Liver (tissue), 9 donors: ENCODE measurements around the gene SLC28A3. TPM values are rescaled to one million over a fixed set of nuclear protein-coding genes. Genes with fewer than 3 reads are reported as not detected.

Experiments used
- DNase-seq: peaks from one replicate; pipeline ENCODE4 v3.0.0-alpha.2; 2017; ENCODE audit warnings: low spot score
- H3K27ac ChIP-seq, 2 donors: one replicate each; pipeline ENCODE4 v1.7.0; 2013; ENCODE audit warnings: inconsistent platforms in 2 of 2, low read length in 2 of 2, control low read depth in 1 of 2, low read depth in 1 of 2, mild to moderate bottlenecking in 1 of 2
- H3K27me3 ChIP-seq, 4 donors: one replicate each; pipeline versions ENCODE4 v1.6.1 to v1.7.0; 2013; ENCODE audit warnings: low read length in 3 of 4, inconsistent platforms in 1 of 4, mild to moderate bottlenecking in 1 of 4, moderate library complexity in 1 of 4; ENCODE audit not compliant: control insufficient read depth in 4 of 4, insufficient read depth in 4 of 4
- H3K36me3 ChIP-seq, 4 donors: one replicate each; pipeline versions ENCODE4 v1.6.1 to v1.7.0; 2013; ENCODE audit warnings: low read length in 3 of 4, mild to moderate bottlenecking in 3 of 4, low read depth in 1 of 4, moderate library complexity in 1 of 4; ENCODE audit not compliant: control insufficient read depth in 4 of 4, insufficient read depth in 3 of 4
- H3K4me1 ChIP-seq, 4 donors: one replicate each; pipeline versions ENCODE4 v1.6.1 to v1.7.0; 2013; ENCODE audit warnings: low read length in 3 of 4, mild to moderate bottlenecking in 3 of 4, moderate library complexity in 1 of 4; ENCODE audit not compliant: control insufficient read depth in 4 of 4, insufficient read depth in 4 of 4
- H3K4me3 ChIP-seq, 3 donors: one replicate each; pipeline versions ENCODE4 v1.6.1 to v1.7.0; 2013; ENCODE audit warnings: low read length in 3 of 3, control low read depth in 1 of 3, low read depth in 1 of 3, mild to moderate bottlenecking in 1 of 3
- H3K9ac ChIP-seq, 2 donors: one replicate each; pipeline ENCODE4 v1.7.0; 2013; ENCODE audit warnings: low read length in 2 of 2, mild to moderate bottlenecking in 2 of 2, moderate library complexity in 2 of 2, control low read depth in 1 of 2, low read depth in 1 of 2
- H3K9me3 ChIP-seq, 4 donors: one replicate each; pipeline versions ENCODE4 v1.6.1 to v1.7.0; 2013; ENCODE audit warnings: low read length in 3 of 4; ENCODE audit not compliant: control insufficient read depth in 4 of 4
- EGR1 ChIP-seq, 2 donors: IDR thresholded peaks; 2 replicates each; pipeline ENCODE4 v1.6.1; 2016 to 2018; ENCODE audit warnings: antibody characterized with exemption in 2 of 2, low read depth in 2 of 2
- FOXA2 ChIP-seq: IDR thresholded peaks from 2 replicates; pipeline ENCODE4 v1.6.1; 2016; ENCODE audit warnings: antibody characterized with exemption
- GABPA ChIP-seq, 2 donors: IDR thresholded peaks in 1 of 2; conservative IDR thresholded peaks in 1 of 2; 2 replicates each; pipeline ENCODE4 v1.6.1; 2016; ENCODE audit warnings: antibody characterized with exemption in 2 of 2, mild to moderate bottlenecking in 1 of 2, moderate library complexity in 1 of 2
- HNF4A ChIP-seq, 2 donors: conservative IDR thresholded peaks; 2 replicates each; pipeline ENCODE4 v1.6.1; 2016; ENCODE audit warnings: antibody characterized with exemption in 2 of 2, mild to moderate bottlenecking in 2 of 2
- JUND ChIP-seq, 2 donors: IDR thresholded peaks; 2 replicates each; pipeline ENCODE4 v1.6.1; 2016; ENCODE audit warnings: antibody characterized with exemption in 2 of 2
- NR2F2 ChIP-seq: IDR thresholded peaks from 2 replicates; pipeline ENCODE4 v1.6.1; 2016; ENCODE audit warnings: antibody characterized with exemption
- RAD21 ChIP-seq, 2 donors: IDR thresholded peaks; 2 replicates each; pipeline ENCODE4 v1.6.1; 2016; ENCODE audit warnings: antibody characterized with exemption in 2 of 2, mild to moderate bottlenecking in 2 of 2
- RXRA ChIP-seq, 2 donors: IDR thresholded peaks; 2 replicates each; pipeline ENCODE4 v1.6.1; 2017 to 2018; ENCODE audit warnings: antibody characterized with exemption in 2 of 2, mild to moderate bottlenecking in 1 of 2
- SP1 ChIP-seq: IDR thresholded peaks from 2 replicates; pipeline ENCODE4 v1.6.1; 2018; ENCODE audit warnings: antibody characterized with exemption, mild to moderate bottlenecking
- TAF1 ChIP-seq: conservative IDR thresholded peaks from 2 replicates; pipeline ENCODE4 v1.6.1; 2016; ENCODE audit warnings: antibody characterized with exemption, mild to moderate bottlenecking
- WGBS: extraction: QIAGEN DNeasy Blood & Tissue Kit; methylation state at CpG from one replicate; pipeline ENCODE4 v1.1.7; 2013; 5-methylcytosine and 5-hydroxymethylcytosine counted together
- polyA plus RNA-seq, 2 donors: library from polyadenylated mRNA; stranded (reverse) in 1 of 2; unstranded in 1 of 2; fragments of 200-250 nt in 1 of 2; fragments of >200 nt in 1 of 2; fragmentation: Nextera tagmentation in 1 of 2; extraction: Ambion mirVana in 1 of 2; gene quantifications; one replicate each; pipeline versions ENCODE4 v1.2.1 to v1.2.3, GENCODE V29; 2013 to 2015
- total RNA-seq, 2 donors: library from RNA; depleted of rRNA; stranded (reverse); fragments of >200 nt; gene quantifications; one replicate each; pipeline ENCODE4 v1.2.3, GENCODE V29; 2014
- TF ChIP-seq, protein P1 (sequence below): IDR thresholded peaks from 2 replicates; pipeline ENCODE4 v1.6.1; 2016; ENCODE audit warnings: antibody characterized with exemption
- TF ChIP-seq, protein P2 (sequence below): fragments of 150-350 bp; IDR thresholded peaks from 2 replicates; pipeline ENCODE4 v1.5.1; 2017; ENCODE audit warnings: improper control_type of control experiment, low read depth, low read length; ENCODE audit not compliant: missing input control
- TF ChIP-seq, protein P3 (sequence below): IDR thresholded peaks from 2 replicates; pipeline ENCODE4 v1.6.1; 2016; ENCODE audit warnings: antibody characterized with exemption
- TF ChIP-seq, protein P4 (sequence below): IDR thresholded peaks from 2 replicates; pipeline ENCODE4 v1.6.1; 2016; ENCODE audit warnings: antibody characterized with exemption, mild to moderate bottlenecking
- donor health status: healthy.
- donor health status: healthy.
- donor health status: healthy.
- donor health status: healthy.
- donor health status: healthy.

The SLC28A3 gene
- total and polyA plus RNA-seq, 4 donors: 0.07 to 1.3 (median 0.28) TPM

GRCh38 chr9:84258371-84258770, 82.2 kb downstream of the SLC28A3 start:
- Histone ChIP-seq H3K27ac (no peak overlapping the region), H3K36me3 (no peaks in the 10 kb centered on the region), H3K9ac (no peak overlapping the region), H3K27me3 (peaks cover 0 to 2% (median 0%) of the 10 kb centered on the region in 4 donors), H3K4me1 (no peaks in the 10 kb centered on the region), H3K9me3 (no peaks in the 10 kb centered on the region), H3K4me3 (no peak overlapping the region)
- no peak for DNase-seq
- 57% methylated on average over 9 of the region's 9 CpGs for WGBS
- TF ChIP-seq, protein P1, sequence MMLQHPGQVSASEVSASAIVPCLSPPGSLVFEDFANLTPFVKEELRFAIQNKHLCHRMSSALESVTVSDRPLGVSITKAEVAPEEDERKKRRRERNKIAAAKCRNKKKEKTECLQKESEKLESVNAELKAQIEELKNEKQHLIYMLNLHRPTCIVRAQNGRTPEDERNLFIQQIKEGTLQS: no peak
- TF ChIP-seq SP1: no peak

GRCh38 chr9:84255696-84256095, 84.9 kb downstream of the SLC28A3 start:
- no peaks in the 10 kb centered on the region for H3K9me3 ChIP-seq
- no peak for DNase-seq
- no peaks in the 10 kb centered on the region for H3K36me3 ChIP-seq
- 38% methylated on average over 4 of the region's 4 CpGs for WGBS
- H3K4me1 ChIP-seq: no peaks in the 10 kb centered on the region
- H3K9ac ChIP-seq: no peak overlapping the region
- no peak overlapping the region for H3K27ac ChIP-seq
- TF ChIP-seq HNF4A (conservative IDR thresholded peaks at IDR 0.05) (no peak), RAD21 (IDR thresholded peaks at IDR 0.05) (no peak), NR2F2 (no peak), EGR1 (IDR thresholded peaks at IDR 0.05; ENCODE audit: low read depth in 2 of 2) (no peak), TAF1 (no peak)
- TF ChIP-seq, protein P2, sequence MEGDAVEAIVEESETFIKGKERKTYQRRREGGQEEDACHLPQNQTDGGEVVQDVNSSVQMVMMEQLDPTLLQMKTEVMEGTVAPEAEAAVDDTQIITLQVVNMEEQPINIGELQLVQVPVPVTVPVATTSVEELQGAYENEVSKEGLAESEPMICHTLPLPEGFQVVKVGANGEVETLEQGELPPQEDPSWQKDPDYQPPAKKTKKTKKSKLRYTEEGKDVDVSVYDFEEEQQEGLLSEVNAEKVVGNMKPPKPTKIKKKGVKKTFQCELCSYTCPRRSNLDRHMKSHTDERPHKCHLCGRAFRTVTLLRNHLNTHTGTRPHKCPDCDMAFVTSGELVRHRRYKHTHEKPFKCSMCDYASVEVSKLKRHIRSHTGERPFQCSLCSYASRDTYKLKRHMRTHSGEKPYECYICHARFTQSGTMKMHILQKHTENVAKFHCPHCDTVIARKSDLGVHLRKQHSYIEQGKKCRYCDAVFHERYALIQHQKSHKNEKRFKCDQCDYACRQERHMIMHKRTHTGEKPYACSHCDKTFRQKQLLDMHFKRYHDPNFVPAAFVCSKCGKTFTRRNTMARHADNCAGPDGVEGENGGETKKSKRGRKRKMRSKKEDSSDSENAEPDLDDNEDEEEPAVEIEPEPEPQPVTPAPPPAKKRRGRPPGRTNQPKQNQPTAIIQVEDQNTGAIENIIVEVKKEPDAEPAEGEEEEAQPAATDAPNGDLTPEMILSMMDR: no peak
- H3K4me3 ChIP-seq: no peak overlapping the region
- no peaks in the 10 kb centered on the region for H3K27me3 ChIP-seq

- Histone ChIP-seq H3K4me3 (no peak overlapping the region), H3K36me3 (no peaks in the 10 kb centered on the region), H3K27me3 (no peaks in the 10 kb centered on the region), H3K27ac (no peak overlapping the region), H3K9ac (no peak overlapping the region), H3K4me1 (no peaks in the 10 kb centered on the region), H3K9me3 (no peaks in the 10 kb centered on the region)
- DNase-seq: no peak
- WGBS: 80% methylated on average over 6 of the region's 6 CpGs
- no peak for TF ChIP-seq TAF1
- no peak for TF ChIP-seq GABPA (IDR thresholded peaks at IDR 0.05 in 1 of 2, conservative IDR thresholded peaks at IDR 0.05 in 1 of 2)
- TF ChIP-seq, protein P1: no peak
- TF ChIP-seq JUND (IDR thresholded peaks at IDR 0.05): no peak
- TF ChIP-seq HNF4A (conservative IDR thresholded peaks at IDR 0.05): no peak
Measured at GRCh38 chr9:84254972-84255371, 85.6 kb downstream of the SLC28A3 start.

GRCh38 chr9:84251921-84252320, 88.6 kb downstream of the SLC28A3 start:
- 70% methylated on average over 7 of the region's 7 CpGs for WGBS
- H3K27ac ChIP-seq: no peak overlapping the region
- TF ChIP-seq SP1: no peak
- TF ChIP-seq, protein P1: no peak
- TF ChIP-seq, protein P3, sequence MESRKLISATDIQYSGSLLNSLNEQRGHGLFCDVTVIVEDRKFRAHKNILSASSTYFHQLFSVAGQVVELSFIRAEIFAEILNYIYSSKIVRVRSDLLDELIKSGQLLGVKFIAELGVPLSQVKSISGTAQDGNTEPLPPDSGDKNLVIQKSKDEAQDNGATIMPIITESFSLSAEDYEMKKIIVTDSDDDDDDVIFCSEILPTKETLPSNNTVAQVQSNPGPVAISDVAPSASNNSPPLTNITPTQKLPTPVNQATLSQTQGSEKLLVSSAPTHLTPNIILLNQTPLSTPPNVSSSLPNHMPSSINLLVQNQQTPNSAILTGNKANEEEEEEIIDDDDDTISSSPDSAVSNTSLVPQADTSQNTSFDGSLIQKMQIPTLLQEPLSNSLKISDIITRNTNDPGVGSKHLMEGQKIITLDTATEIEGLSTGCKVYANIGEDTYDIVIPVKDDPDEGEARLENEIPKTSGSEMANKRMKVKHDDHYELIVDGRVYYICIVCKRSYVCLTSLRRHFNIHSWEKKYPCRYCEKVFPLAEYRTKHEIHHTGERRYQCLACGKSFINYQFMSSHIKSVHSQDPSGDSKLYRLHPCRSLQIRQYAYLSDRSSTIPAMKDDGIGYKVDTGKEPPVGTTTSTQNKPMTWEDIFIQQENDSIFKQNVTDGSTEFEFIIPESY: no peak
- no peak for TF ChIP-seq RAD21 (IDR thresholded peaks at IDR 0.05)
- TF ChIP-seq RXRA (IDR thresholded peaks at IDR 0.05): no peak
- TF ChIP-seq HNF4A (conservative IDR thresholded peaks at IDR 0.05): no peak
- no peak for TF ChIP-seq FOXA2
- no peak for TF ChIP-seq TAF1
- TF ChIP-seq, protein P4, sequence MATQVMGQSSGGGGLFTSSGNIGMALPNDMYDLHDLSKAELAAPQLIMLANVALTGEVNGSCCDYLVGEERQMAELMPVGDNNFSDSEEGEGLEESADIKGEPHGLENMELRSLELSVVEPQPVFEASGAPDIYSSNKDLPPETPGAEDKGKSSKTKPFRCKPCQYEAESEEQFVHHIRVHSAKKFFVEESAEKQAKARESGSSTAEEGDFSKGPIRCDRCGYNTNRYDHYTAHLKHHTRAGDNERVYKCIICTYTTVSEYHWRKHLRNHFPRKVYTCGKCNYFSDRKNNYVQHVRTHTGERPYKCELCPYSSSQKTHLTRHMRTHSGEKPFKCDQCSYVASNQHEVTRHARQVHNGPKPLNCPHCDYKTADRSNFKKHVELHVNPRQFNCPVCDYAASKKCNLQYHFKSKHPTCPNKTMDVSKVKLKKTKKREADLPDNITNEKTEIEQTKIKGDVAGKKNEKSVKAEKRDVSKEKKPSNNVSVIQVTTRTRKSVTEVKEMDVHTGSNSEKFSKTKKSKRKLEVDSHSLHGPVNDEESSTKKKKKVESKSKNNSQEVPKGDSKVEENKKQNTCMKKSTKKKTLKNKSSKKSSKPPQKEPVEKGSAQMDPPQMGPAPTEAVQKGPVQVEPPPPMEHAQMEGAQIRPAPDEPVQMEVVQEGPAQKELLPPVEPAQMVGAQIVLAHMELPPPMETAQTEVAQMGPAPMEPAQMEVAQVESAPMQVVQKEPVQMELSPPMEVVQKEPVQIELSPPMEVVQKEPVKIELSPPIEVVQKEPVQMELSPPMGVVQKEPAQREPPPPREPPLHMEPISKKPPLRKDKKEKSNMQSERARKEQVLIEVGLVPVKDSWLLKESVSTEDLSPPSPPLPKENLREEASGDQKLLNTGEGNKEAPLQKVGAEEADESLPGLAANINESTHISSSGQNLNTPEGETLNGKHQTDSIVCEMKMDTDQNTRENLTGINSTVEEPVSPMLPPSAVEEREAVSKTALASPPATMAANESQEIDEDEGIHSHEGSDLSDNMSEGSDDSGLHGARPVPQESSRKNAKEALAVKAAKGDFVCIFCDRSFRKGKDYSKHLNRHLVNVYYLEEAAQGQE: no peak

More at GRCh38 chr9:84251921-84252320, 88.6 kb downstream of the SLC28A3 start:
- H3K9me3 ChIP-seq: no peaks in the 10 kb centered on the region
- no peaks in the 10 kb centered on the region for H3K27me3 ChIP-seq
- H3K36me3 ChIP-seq: no peaks in the 10 kb centered on the region
- no peak overlapping the region for H3K9ac ChIP-seq
- H3K4me1 ChIP-seq: no peaks in the 10 kb centered on the region
- no peak overlapping the region for H3K4me3 ChIP-seq
- DNase-seq: no peak
